ENCODE data around the gene CKMT1B.

DNA sequence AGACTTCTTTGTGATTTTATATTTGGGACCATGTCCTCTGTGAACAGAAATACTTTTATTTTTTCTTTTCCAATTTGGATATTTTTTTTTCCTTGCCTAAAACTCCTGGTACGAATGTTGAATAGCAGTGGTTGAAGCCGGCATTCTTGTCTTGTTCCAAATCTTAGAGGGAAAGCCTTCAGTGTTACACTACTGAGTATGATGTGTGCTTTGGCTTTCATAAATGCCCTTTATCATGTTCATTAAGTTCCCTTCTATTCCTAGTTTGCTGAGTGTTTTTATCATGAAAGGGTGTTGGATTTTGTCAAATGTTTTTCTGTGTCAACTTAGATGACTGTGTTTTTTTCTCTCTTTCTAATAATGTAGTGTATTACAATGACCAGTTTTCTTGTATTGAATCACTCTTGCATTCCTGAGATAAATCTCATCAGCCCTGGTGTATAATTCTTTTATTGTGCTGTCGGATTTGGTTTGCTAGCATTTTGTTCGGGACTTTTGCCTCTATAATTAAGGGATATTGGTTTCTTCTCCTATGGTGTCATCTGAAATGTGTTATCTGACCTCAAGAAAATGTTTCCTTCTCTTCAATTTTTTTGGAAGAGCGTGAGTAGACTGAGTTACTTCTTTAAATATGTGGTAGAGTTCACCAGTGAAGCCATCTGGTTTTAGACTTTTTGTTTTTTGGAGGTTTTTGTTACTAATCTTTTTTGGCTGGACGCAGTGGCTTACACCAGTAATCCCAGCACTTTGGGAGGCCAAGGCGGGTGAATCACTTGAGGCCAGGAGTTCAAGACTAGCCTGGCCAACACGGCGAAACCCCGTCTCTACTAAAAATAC, 43.1 kb upstream of the CKMT1B start:
- TF ChIP-seq, protein P1, sequence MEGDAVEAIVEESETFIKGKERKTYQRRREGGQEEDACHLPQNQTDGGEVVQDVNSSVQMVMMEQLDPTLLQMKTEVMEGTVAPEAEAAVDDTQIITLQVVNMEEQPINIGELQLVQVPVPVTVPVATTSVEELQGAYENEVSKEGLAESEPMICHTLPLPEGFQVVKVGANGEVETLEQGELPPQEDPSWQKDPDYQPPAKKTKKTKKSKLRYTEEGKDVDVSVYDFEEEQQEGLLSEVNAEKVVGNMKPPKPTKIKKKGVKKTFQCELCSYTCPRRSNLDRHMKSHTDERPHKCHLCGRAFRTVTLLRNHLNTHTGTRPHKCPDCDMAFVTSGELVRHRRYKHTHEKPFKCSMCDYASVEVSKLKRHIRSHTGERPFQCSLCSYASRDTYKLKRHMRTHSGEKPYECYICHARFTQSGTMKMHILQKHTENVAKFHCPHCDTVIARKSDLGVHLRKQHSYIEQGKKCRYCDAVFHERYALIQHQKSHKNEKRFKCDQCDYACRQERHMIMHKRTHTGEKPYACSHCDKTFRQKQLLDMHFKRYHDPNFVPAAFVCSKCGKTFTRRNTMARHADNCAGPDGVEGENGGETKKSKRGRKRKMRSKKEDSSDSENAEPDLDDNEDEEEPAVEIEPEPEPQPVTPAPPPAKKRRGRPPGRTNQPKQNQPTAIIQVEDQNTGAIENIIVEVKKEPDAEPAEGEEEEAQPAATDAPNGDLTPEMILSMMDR (IDR thresholded peaks at IDR 0.05) = no peak
- TF ChIP-seq POLR2A (IDR thresholded peaks at IDR 0.05) = no peak

Measured in lower leg skin (tissue), 3 donors.